NB4 (cell line): Measurements from ENCODE around the gene PLP1.

Experiments used
- DNase-seq: peaks from one replicate; pipeline ENCODE4 v3.0.0; 2010; ENCODE audit warnings: low read depth
- H3K4me3 ChIP-seq: one replicate; pipeline ENCODE4 v1.5.1; 2011; ENCODE audit warnings: mild to moderate bottlenecking, low read depth, low read length, moderate library complexity
- MYC ChIP-seq: IDR thresholded peaks from 2 replicates; pipeline ENCODE4 v1.6.1; 2011; ENCODE audit warnings: low read depth, low read length
- POLR2A ChIP-seq: IDR thresholded peaks from 2 replicates; pipeline ENCODE4 v1.6.1; 2011; ENCODE audit warnings: mild to moderate bottlenecking; ENCODE audit not compliant: insufficient read length; ENCODE audit errors: extremely low read depth
- TF ChIP-seq, protein P1 (sequence below): IDR thresholded peaks from 2 replicates; pipeline ENCODE4 v1.6.1; 2011; ENCODE audit warnings: low read depth, low read length
- TF ChIP-seq, protein P2 (sequence below): IDR thresholded peaks from one replicate; pipeline ENCODE4 v1.5.1; 2012; ENCODE audit warnings: low read depth, low read length

Gene PLP1, protein sequence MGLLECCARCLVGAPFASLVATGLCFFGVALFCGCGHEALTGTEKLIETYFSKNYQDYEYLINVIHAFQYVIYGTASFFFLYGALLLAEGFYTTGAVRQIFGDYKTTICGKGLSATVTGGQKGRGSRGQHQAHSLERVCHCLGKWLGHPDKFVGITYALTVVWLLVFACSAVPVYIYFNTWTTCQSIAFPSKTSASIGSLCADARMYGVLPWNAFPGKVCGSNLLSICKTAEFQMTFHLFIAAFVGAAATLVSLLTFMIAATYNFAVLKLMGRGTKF

DNA sequence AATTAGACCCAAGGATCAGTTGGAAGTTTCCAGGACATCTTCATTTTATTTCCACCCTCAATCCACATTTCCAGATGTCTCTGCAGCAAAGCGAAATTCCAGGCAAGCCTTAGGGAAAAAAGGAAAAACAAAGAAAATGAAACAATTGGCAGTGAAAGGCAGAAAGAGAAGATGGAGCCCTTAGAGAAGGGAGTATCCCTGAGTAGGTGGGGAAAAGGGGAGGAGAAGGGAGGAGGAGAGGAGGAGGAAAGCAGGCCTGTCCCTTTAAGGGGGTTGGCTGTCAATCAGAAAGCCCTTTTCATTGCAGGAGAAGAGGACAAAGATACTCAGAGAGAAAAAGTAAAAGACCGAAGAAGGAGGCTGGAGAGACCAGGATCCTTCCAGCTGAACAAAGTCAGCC lies at the start of gene PLP1:
Gene PLP1 (plus strand): TSS at position 295 of the 400 bp plus-strand sequence. CDS start 156 bp downstream, outside the sequence.
- no peak within 1 kb of the TSS for H3K4me3 ChIP-seq
- no peak for DNase-seq
- TF ChIP-seq, protein P1, sequence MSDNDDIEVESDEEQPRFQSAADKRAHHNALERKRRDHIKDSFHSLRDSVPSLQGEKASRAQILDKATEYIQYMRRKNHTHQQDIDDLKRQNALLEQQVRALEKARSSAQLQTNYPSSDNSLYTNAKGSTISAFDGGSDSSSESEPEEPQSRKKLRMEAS = no peak
- no peak for TF ChIP-seq POLR2A

DNA sequence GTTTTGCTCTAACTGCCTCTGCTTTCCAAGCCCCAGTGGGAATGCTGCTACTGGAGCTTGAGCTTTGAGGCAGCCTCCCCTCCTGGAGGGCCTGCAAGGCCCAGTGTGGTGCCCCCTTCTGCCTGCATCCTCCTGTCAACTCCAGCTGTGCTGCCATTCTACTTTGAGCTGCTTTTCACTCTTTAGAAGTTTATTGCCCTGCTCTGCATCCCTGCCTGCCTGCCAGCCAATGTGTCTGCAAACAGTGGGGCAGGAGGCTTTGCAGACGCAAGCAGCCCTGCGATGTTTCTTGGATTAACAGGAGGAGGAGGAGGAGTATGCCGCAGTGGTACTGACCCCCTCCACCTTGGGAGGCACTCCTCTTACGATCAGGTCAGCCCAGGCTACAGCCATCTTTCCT lies 49.5 kb upstream of the PLP1 start:
- DNase-seq = no peak
- H3K4me3 ChIP-seq = no peak overlapping the region
- TF ChIP-seq, protein P2, sequence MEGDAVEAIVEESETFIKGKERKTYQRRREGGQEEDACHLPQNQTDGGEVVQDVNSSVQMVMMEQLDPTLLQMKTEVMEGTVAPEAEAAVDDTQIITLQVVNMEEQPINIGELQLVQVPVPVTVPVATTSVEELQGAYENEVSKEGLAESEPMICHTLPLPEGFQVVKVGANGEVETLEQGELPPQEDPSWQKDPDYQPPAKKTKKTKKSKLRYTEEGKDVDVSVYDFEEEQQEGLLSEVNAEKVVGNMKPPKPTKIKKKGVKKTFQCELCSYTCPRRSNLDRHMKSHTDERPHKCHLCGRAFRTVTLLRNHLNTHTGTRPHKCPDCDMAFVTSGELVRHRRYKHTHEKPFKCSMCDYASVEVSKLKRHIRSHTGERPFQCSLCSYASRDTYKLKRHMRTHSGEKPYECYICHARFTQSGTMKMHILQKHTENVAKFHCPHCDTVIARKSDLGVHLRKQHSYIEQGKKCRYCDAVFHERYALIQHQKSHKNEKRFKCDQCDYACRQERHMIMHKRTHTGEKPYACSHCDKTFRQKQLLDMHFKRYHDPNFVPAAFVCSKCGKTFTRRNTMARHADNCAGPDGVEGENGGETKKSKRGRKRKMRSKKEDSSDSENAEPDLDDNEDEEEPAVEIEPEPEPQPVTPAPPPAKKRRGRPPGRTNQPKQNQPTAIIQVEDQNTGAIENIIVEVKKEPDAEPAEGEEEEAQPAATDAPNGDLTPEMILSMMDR = no peak
- no peak for TF ChIP-seq POLR2A
- TF ChIP-seq, protein P1 = no peak
- no peak for TF ChIP-seq MYC

DNA sequence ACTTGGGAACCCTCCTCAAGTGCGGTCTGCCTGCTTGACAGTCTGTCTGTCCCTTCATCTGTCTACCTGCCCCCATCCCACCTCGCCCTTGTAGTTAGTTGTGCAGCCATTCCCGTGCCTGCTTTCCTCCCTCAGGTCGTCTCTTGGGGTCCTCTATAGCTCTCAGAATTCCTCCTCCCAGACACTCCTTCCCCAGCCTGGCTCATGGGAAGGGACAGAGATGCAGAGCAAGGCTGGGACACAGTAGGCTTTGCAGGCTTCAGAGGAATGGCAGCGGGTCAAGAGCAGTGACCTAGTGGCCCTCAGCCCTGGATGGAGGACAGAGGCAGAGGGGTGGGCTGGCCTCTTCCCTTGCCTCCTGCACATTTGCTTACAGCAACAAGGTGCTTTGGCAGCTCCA lies 47.6 kb upstream of the PLP1 start:
- TF ChIP-seq MYC (no peak), POLR2A (no peak)
- TF ChIP-seq, protein P2 = no peak
- TF ChIP-seq, protein P1 = no peak
- DNase-seq = no peak
- H3K4me3 ChIP-seq = no peak overlapping the region

DNA sequence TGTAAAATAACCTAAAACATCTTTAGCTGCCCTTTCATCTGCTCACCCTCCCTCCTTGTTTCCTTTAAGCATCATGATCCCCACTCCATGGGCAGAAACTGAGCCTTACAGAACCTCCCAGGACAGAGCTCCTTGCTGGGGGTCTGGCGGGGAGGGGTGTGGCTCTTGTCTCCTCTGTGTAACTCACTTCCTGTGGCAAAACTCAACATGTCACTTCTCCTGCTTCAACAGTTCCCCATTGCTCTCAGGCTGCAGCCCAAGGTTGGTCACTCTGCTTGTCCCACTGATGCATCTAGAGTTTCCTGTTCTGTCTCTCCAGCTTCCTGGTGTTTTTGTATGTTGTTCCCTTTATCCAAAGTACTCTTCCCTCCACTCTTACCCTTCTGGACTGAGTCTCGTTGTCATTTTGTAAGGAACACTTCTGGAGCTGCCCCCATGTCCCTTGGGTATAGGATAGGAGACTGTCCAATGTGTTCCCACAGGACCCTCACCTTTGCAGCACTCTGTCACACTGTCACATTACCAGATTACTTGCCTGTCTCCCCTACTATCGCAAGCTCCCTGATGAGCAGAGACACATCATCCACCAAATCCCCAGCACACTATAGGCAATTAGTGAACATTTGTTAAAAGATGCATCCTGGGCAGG lies 46.4 kb upstream of the PLP1 start:
- TF ChIP-seq, protein P1 = no peak
- TF ChIP-seq POLR2A (no peak), MYC (no peak)
- TF ChIP-seq, protein P2 = no peak
- H3K4me3 ChIP-seq = no peak overlapping the region
- DNase-seq = peak; percentile 7

DNA sequence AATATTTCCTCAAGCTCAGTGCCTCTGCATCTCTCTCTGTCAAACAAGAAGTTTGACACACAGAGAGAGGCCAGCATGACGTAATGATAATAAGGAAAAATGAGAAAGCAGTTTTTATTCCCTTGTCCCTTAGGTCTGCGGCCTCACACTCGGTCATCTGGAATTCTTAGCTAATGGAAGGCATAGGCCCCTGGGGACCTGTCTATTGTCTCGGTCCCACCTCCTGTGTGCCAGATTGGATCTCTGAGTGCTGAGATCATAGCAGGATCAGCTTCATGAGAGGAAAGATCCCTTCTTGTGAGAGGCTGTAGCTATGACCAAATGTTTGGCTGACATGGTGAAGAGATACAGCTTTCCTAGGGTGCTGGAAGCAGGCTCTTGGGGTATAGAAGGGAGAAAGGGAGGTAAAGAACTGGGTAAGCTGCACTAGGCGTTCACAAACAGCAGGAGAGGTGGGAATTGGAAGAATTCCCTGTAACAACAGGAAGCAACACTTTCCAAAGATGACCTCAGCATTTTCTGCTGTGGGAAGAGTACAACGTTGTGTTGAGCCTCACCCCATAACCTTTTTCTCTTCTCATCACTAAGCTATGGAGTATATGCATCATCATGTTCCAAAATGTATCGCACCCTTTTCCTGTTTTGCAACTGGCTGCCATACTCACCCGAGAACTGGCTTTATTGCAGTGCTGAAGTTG lies 45.7 kb upstream of the PLP1 start:
- no peak for DNase-seq
- H3K4me3 ChIP-seq = no peak overlapping the region
- TF ChIP-seq POLR2A (no peak), MYC (no peak)
- TF ChIP-seq, protein P2 = no peak
- TF ChIP-seq, protein P1 = no peak

DNA sequence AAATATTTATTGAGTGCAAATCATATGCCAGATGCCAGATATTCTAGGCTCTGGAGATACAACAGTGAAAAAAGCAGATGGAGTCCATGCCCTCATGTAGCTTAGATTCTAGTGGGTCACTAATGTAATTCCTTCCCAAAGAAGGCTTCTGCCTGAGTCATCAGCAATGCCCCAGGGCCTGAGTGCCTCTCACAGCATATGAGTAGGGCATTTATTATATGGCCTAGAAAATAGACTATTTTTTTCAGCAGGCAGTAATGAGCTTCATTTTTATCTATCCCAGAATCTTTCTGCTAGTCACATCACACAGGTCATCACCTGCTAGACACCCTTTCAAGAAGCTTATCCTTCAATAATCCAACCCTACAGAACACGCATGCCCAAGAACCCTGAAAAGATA lies 43.6 kb upstream of the PLP1 start:
- no peak for DNase-seq
- TF ChIP-seq, protein P1 = no peak
- no peak for TF ChIP-seq POLR2A
- TF ChIP-seq, protein P2 = no peak
- no peak for TF ChIP-seq MYC
- H3K4me3 ChIP-seq = no peak overlapping the region
